Vagina (tissue), 2 donors: ENCODE data around the gene KIAA1671.

ENCODE experiments used
- CTCF ChIP-seq, 3 experiments: fragments of 450-650 bp in 2 of 3; fragments of 200-600 bp in 1 of 3; sonication (generic) in 1 of 3; IDR thresholded peaks; one replicate each; pipeline ENCODE4 v1.5.1; 2017 to 2019; ENCODE audit warnings: antibody characterized with exemption in 3 of 3, mild to moderate bottlenecking in 2 of 3, moderate library complexity in 2 of 3
- POLR2A ChIP-seq, 2 donors: fragments of 450-650 bp; IDR thresholded peaks; one replicate each; pipeline ENCODE4 v1.6.1; 2017; ENCODE audit warnings: antibody characterized with exemption in 2 of 2, mild to moderate bottlenecking in 2 of 2, moderate library complexity in 2 of 2

GRCh38 chr22:24938741-24939341, 13.7 kb upstream of the KIAA1671 start:
- TF ChIP-seq CTCF (IDR thresholded peaks at IDR 0.05): peak; percentile 38 to 53 (median 50)
- no peak for TF ChIP-seq POLR2A (IDR thresholded peaks at IDR 0.05)
